ENCODE data around the gene TMED5. TPM values are rescaled to one million over a fixed set of nuclear protein-coding genes. Genes with fewer than 3 reads are reported as not detected.

The TMED5 gene
- total RNA-seq (2022; extraction: Qiagen RNA extraction; ENCODE audit: low read depth) = 18.0 to 38.8 TPM (median 33.1 TPM) in 5 replicates

GRCh38 chr1:93179886-93180722 lies at the start of gene TMED5:
TSS of gene TMED5 (minus strand) at chr1:93180413. CDS start at chr1:93180242, 171 bp downstream.

GRCh38 chr1:93180723-93181613 lies 755 bp upstream of the TMED5 start, which contains the start of gene CCDC18:
TSS of gene CCDC18 (plus strand) at chr1:93180724. CDS start at chr1:93183362, 2,638 bp downstream.

Other genes with a start within 250 kb of the TMED5 start
- gene DIPK1A, start 219.0 kb downstream of the TMED5 start, total RNA-seq (2022; extraction: Qiagen RNA extraction; ENCODE audit: low read depth) = 5.3 to 9.5 TPM (median 8.8 TPM) in 5 replicates
- 10.5 to 15.3 TPM (median 12.5 TPM) in 5 replicates for gene MTF2, start 101.1 kb downstream of the TMED5 start, total RNA-seq (2022; extraction: Qiagen RNA extraction; ENCODE audit: low read depth)
- 4.2 to 8.7 TPM (median 4.5 TPM) in 5 replicates for gene CCDC18, start 311 bp upstream of the TMED5 start, total RNA-seq (2022; extraction: Qiagen RNA extraction; ENCODE audit: low read depth)
- gene DR1, start 165.5 kb upstream of the TMED5 start, total RNA-seq (2022; extraction: Qiagen RNA extraction; ENCODE audit: low read depth) = 26.7 to 41.8 TPM (median 33.9 TPM) in 5 replicates